ENCODE measurements around the gene VENTX. TPM values are rescaled to one million over a fixed set of nuclear protein-coding genes. Genes with fewer than 3 reads are reported as not detected.

VENTX gene
- total and polyA plus RNA-seq, 10 of the 15 experiments (the other 5 are each of a cell fraction or from before 2014, with no cell fraction given), result 0.05 TPM; not detected in 9

DNA sequence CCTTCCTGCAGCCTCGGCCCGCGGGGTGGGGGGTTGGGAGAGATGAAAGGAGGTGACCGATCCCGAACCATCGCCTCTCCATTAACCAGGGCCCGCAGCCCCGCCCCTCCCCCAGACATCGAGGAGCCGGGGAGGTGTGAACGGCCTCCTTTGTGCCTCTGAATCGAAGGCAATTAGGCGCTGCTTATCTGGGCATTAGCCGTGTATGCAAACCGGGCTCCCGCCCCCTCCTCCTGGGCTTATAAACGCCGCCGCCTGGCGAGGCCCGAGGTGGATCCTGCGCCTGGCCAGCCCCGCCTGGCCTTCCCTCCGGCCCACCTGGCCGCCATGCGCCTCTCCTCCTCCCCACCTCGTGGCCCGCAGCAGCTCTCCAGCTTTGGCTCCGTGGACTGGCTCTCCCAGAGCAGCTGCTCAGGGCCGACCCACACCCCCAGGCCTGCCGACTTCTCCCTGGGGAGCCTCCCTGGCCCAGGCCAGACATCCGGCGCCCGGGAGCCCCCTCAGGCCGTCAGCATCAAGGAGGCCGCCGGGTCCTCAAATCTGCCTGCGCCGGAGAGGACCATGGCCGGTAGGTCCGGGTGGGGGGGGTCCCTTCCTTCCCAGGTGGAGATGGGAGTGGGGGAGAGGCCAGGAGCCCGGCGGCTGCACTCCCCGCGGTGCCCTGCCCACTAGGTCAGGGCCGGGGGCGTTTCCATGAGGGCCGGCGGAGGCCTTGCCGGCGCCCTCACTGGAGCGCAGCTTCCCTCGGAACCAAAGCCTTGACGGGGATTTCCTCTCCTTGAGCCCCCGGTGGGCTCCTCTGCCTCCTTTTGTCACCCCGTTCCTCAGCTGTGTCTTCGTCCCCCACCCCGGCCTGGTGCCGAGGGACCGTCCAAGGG, at the start of gene VENTX (continued):
- TF ChIP-seq SMAD5 (IDR thresholded peaks at IDR 0.05; ENCODE audit: low read depth) (no peak), MAX (IDR thresholded peaks at IDR 0.05; ENCODE audit: low read depth, low read length) (no peak)

- H3K27me3 ChIP-seq (replicated peaks in 1 of 2; ENCODE audit: control insufficient read depth in 2 of 2, insufficient read depth in 2 of 2, low read length in 1 of 2), result no peaks in the 10 kb centered on the region
- no peak for TF ChIP-seq EZH2 (IDR thresholded peaks at IDR 0.05; ENCODE audit: borderline replicate concordance, control insufficient read depth, low read depth, low read length)
- no peak for TF ChIP-seq NR2C2 (IDR thresholded peaks at IDR 0.05; ENCODE audit: borderline replicate concordance, control insufficient read depth, insufficient read length, low read depth)
- TF ChIP-seq GABPA (IDR thresholded peaks at IDR 0.05; ENCODE audit: low read depth), result no peak
- no peak for TF ChIP-seq MTA2 (IDR thresholded peaks at IDR 0.05; ENCODE audit: low read depth)
- TF ChIP-seq PAX8 (IDR thresholded peaks at IDR 0.05), result no peak
- TF ChIP-seq FOS (IDR thresholded peaks at IDR 0.05; ENCODE audit: borderline replicate concordance, extremely low read depth, insufficient read length), result no peak
- no peak for TF ChIP-seq STAT3 (IDR thresholded peaks at IDR 0.05; ENCODE audit: low read depth, low read length)
- H3K4me3 ChIP-seq, result no peak overlapping the region
- no peak overlapping the region for H3K4me2 ChIP-seq (ENCODE audit: control insufficient read depth, insufficient read depth)
- in situ Hi-C loops (cut with MboI), result no loop called here
- no peaks in the 10 kb centered on the region for H3K36me3 ChIP-seq (ENCODE audit: control insufficient read depth in 2 of 2, insufficient read depth in 2 of 2, low read length in 1 of 2)
- no peaks in the 10 kb centered on the region for H4K20me1 ChIP-seq (ENCODE audit: control insufficient read depth, insufficient read depth)
- ChIA-PET RAD21 (ENCODE audit: unreplicated experiment) (no interaction called here), CTCF (no interaction called here), SMC1A (ENCODE audit: uncharacterized antibody, unreplicated experiment) (no interaction called here), POLR2A (no interaction called here)
- FAIRE-seq (no peak), DNase-seq (ENCODE audit: low read depth, low spot score) (no peak), ATAC-seq (no peak)
- BruUV-seq (replicated peaks), result no TSS peak
- H3K9me3 ChIP-seq (replicated peaks; ENCODE audit: control insufficient read depth, insufficient read depth, low read length), result no peaks in the 10 kb centered on the region
- no peak overlapping the region for H3K9ac ChIP-seq (ENCODE audit: control insufficient read depth, insufficient read depth, low read length)
- no peaks in the 10 kb centered on the region for H3K79me2 ChIP-seq (ENCODE audit: control insufficient read depth, insufficient read depth, low read length)
- no peak overlapping the region for H2AFZ ChIP-seq (ENCODE audit: control insufficient read depth, low read depth, low read length)
- H3K27ac ChIP-seq (ENCODE audit: control insufficient read depth, insufficient read depth), result no peak overlapping the region
- WGBS (ENCODE audit: insufficient coverage, insufficient replicate concordance, low lambda C conversion rate, missing lambda C conversion rate), result 40% methylated on average over 31 of the region's 38 CpGs
- H3K4me1 ChIP-seq (ENCODE audit: control insufficient read depth, insufficient read depth, low read length), result no peaks in the 10 kb centered on the region
- intact Hi-C loops (cut with micrococcal nuclease; ENCODE audit: unreplicated experiment), result no loop called here
These were observed 49.6 kb upstream of the VENTX start for GRCh38 chr10:133187906-133188681.
